ENCODE results near the gene OR2J2. TPM values are rescaled to one million over a fixed set of nuclear protein-coding genes. Genes with fewer than 3 reads are reported as not detected.
A peak's percentile ranks its signal among the peaks of the same experiment; 100 is the strongest.
"Not testable (repeated sequence)": the region's sequence is repeated elsewhere in the genome, so short reads cannot be mapped to it uniquely, and the experiment has no call there.

The OR2J2 gene
- total and polyA plus RNA-seq, 9 of the 15 experiments (the other 6 are each of a cell fraction or from before 2014, with no cell fraction given): not detected

DNA sequence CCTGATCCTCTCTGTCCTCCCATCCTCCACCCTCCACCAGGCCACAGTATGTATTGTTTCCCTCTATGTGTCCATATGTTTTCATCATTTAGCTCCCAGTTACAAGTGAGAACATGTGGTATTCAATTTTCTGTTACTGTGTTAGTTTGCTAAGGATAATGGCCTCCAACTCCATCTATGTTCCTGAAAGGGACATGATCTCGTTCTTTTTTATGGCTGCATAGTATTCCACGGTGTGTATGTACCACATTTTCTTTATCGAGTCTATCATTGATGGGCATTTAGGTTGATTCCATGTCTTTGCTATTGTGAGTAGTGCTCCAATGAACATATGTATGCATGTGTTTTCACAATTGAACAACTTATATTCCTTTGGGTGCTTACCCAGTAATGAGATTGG lies 21.3 kb upstream of the OR2J2 start:
- 2% methylated on average over 3 of the region's 3 CpGs for WGBS (ENCODE audit: insufficient coverage, low coverage, missing lambda C conversion rate)
- ATAC-seq; H3K4me3 ChIP-seq; H3K27me3 ChIP-seq (ENCODE audit: control insufficient read depth in 2 of 2, insufficient read depth in 2 of 2, low read length in 2 of 2); H3K27ac ChIP-seq (ENCODE audit: extremely low read depth, low read depth, low read length); H3K9me3 ChIP-seq (replicated peaks; ENCODE audit: control insufficient read depth, insufficient read depth, low read depth, low read length); in situ Hi-C loops (cut with MboI); DNase-seq (ENCODE audit: extremely low read depth in 1 of 4, low spot score in 3 of 4); BruUV-seq (replicated peaks); H3K9me1 ChIP-seq (ENCODE audit: control insufficient read depth, insufficient read depth, low read length); H2AFZ ChIP-seq (ENCODE audit: low read depth, low read length); H3K4me1 ChIP-seq (replicated peaks in 1 of 2; ENCODE audit: control insufficient read depth in 2 of 2, insufficient read depth in 2 of 2, low read length in 2 of 2); H3K79me2 ChIP-seq (ENCODE audit: control insufficient read depth, insufficient read depth, low read length); H4K20me1 ChIP-seq (replicated peaks; ENCODE audit: control insufficient read depth, insufficient read depth, low read length); FAIRE-seq; POLR2A ChIA-PET; intact Hi-C loops (cut with micrococcal nuclease); CTCF ChIA-PET (ENCODE audit: low intra/inter-chr PET ratio); H3K36me3 ChIP-seq (ENCODE audit: control insufficient read depth, insufficient read depth, low read length); H3K9ac ChIP-seq (ENCODE audit: insufficient read depth in 1 of 2, low read depth in 2 of 2, low read length in 2 of 2); H3K4me2 ChIP-seq (ENCODE audit: insufficient read depth, low read length): not testable (repeated sequence)
- peak; percentile 70 for TF ChIP-seq ZNF146 (CRISPR knock-in tag; IDR thresholded peaks at IDR 0.05; ENCODE audit: unreplicated experiment)
- TF ChIP-seq RBM25 (IDR thresholded peaks at IDR 0.05; ENCODE audit: low read depth, low read length, severe bottlenecking): peak; percentile 15

DNA sequence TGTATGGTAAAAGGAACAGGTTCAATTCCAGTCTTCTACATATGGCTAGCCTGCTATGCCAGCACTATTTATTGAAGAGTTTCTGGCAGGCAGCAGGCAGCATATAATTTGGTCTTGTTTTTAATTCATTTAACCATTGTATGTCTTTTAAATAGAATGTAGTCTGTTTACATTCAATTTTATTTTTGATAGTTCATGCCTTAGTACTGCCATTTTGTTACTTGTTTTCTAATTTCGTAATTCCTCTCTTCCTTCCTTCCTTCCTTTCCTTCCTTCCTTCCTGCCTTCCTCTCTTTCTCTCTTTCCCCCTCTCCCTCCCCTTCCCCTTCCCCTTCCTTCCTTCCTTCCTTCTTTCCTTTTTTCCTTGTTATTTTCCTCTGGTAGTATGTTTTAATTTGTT lies 17.6 kb upstream of the OR2J2 start:
- Histone ChIP-seq H3K4me1 (replicated peaks in 1 of 2; ENCODE audit: control insufficient read depth in 2 of 2, insufficient read depth in 2 of 2, low read length in 2 of 2) (no peaks in the 10 kb centered on the region), H3K27me3 (ENCODE audit: control insufficient read depth in 2 of 2, insufficient read depth in 2 of 2, low read length in 2 of 2) (no peaks in the 10 kb centered on the region; a peak in 1 of 5 replicates), H4K20me1 (replicated peaks; ENCODE audit: control insufficient read depth, insufficient read depth, low read length) (no peaks in the 10 kb centered on the region), H2AFZ (ENCODE audit: low read depth, low read length) (no peak overlapping the region), H3K9ac (ENCODE audit: insufficient read depth in 1 of 2, low read depth in 2 of 2, low read length in 2 of 2) (no peak overlapping the region), H3K9me1 (ENCODE audit: control insufficient read depth, insufficient read depth, low read length) (no peaks in the 10 kb centered on the region), H3K79me2 (ENCODE audit: control insufficient read depth, insufficient read depth, low read length) (no peaks in the 10 kb centered on the region), H3K4me3 (no peak overlapping the region), H3K4me2 (ENCODE audit: insufficient read depth, low read length) (no peak overlapping the region), H3K9me3 (replicated peaks; ENCODE audit: control insufficient read depth, insufficient read depth, low read depth, low read length) (no peaks in the 10 kb centered on the region), H3K36me3 (ENCODE audit: control insufficient read depth, insufficient read depth, low read length) (no peaks in the 10 kb centered on the region), H3K27ac (ENCODE audit: extremely low read depth, low read depth, low read length) (no peak overlapping the region)
- ChIA-PET POLR2A (no interaction called here), CTCF (ENCODE audit: low intra/inter-chr PET ratio) (no interaction called here)
- no TSS peak for BruUV-seq (replicated peaks)
- 0% methylated on average over 1 of the region's 1 CpG for WGBS (ENCODE audit: insufficient coverage, low coverage, missing lambda C conversion rate)
- intact Hi-C loops (cut with micrococcal nuclease) (no loop called here), in situ Hi-C loops (cut with MboI) (no loop called here)
- no peak for ATAC-seq
- FAIRE-seq: no peak
- peak; percentile 60 for TF ChIP-seq PCBP2 (IDR thresholded peaks at IDR 0.05; ENCODE audit: low read depth, low read length, poor library complexity, severe bottlenecking)
- no peak for TF ChIP-seq TGIF2 (CRISPR knock-in tag; IDR thresholded peaks at IDR 0.05)
- DNase-seq (ENCODE audit: extremely low read depth in 1 of 4, low spot score in 3 of 4): no peak
